ENCODE data around the gene DOCK8.

The DOCK8 gene

DNA sequence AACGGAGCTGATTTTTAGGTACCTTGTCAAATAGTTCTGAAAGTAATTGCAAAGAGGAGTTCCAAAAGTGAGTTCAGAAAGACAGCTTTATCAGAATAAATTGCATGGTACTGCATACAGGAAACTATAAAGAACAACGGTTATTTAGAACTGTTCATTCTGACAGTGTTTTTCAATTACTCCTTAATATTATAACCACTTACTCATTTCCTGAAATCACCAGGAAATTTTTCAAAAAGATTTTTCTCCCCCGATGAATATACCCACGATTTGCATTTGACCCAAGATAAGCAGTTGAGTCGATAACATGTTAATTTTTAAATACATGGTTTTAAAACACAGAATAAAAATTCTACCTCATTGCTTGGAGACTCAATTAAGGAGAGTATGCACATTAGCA is 9.4 kb downstream of the DOCK8 start:
- TF ChIP-seq CTCF (IDR thresholded peaks at IDR 0.05; ENCODE audit: low read length), result no peak
- TF ChIP-seq EZH2 (IDR thresholded peaks at IDR 0.05; ENCODE audit: borderline replicate concordance, low read length), result no peak
- H3K4me3 ChIP-seq (ENCODE audit: low read depth, low read length, poor library complexity, severe bottlenecking), result no peak overlapping the region
- no peaks in the 10 kb centered on the region for H4K20me1 ChIP-seq (ENCODE audit: insufficient read depth, low read length)
- H3K27ac ChIP-seq (ENCODE audit: low read depth, low read length, poor library complexity, severe bottlenecking), result no peak overlapping the region
- H3K27me3 ChIP-seq (ENCODE audit: insufficient read depth, low read length), result no peaks in the 10 kb centered on the region
- H3K36me3 ChIP-seq (ENCODE audit: insufficient read depth, low read length), result no peaks in the 10 kb centered on the region
- H3K4me1 ChIP-seq (ENCODE audit: insufficient read depth, low read length, severe bottlenecking), result no peaks in the 10 kb centered on the region
- no peaks in the 10 kb centered on the region for H3K9me2 ChIP-seq (ENCODE audit: low read depth, low read length)
- H3F3A ChIP-seq (ENCODE audit: insufficient read depth, low read length), result no peaks in the 10 kb centered on the region
- H3K4me2 ChIP-seq (ENCODE audit: low read length), result no peak overlapping the region
- no peaks in the 10 kb centered on the region for H3K79me2 ChIP-seq (ENCODE audit: insufficient read depth, low read length)
- no peak overlapping the region for H3K9ac ChIP-seq (ENCODE audit: low read length)
- H3K9me3 ChIP-seq (ENCODE audit: low read length), result no peaks in the 10 kb centered on the region
- H2AFZ ChIP-seq (ENCODE audit: low read length), result no peak overlapping the region

- no peaks in the 10 kb centered on the region for H4K20me1 ChIP-seq (ENCODE audit: insufficient read depth, low read length)
- no peaks in the 10 kb centered on the region for H3K4me1 ChIP-seq (ENCODE audit: insufficient read depth, low read length, severe bottlenecking)
- H3K27me3 ChIP-seq (ENCODE audit: insufficient read depth, low read length), result no peaks in the 10 kb centered on the region
- H2AFZ ChIP-seq (ENCODE audit: low read length), result no peak overlapping the region
- H3K36me3 ChIP-seq (ENCODE audit: insufficient read depth, low read length), result no peaks in the 10 kb centered on the region
- no peaks in the 10 kb centered on the region for H3K79me2 ChIP-seq (ENCODE audit: insufficient read depth, low read length)
- no peak for TF ChIP-seq CTCF (IDR thresholded peaks at IDR 0.05; ENCODE audit: low read length)
- no peak for TF ChIP-seq EZH2 (IDR thresholded peaks at IDR 0.05; ENCODE audit: borderline replicate concordance, low read length)
- no peak overlapping the region for H3K27ac ChIP-seq (ENCODE audit: low read depth, low read length, poor library complexity, severe bottlenecking)
- no peaks in the 10 kb centered on the region for H3F3A ChIP-seq (ENCODE audit: insufficient read depth, low read length)
- no peaks in the 10 kb centered on the region for H3K9me3 ChIP-seq (ENCODE audit: low read length)
- no peak overlapping the region for H3K4me2 ChIP-seq (ENCODE audit: low read length)
- no peak overlapping the region for H3K9ac ChIP-seq (ENCODE audit: low read length)
- H3K9me2 ChIP-seq (ENCODE audit: low read depth, low read length), result no peaks in the 10 kb centered on the region
- no peak overlapping the region for H3K4me3 ChIP-seq (ENCODE audit: low read depth, low read length, poor library complexity, severe bottlenecking)
These were observed 10.2 kb downstream of the DOCK8 start for GRCh38 chr9:224582-225520.

DNA sequence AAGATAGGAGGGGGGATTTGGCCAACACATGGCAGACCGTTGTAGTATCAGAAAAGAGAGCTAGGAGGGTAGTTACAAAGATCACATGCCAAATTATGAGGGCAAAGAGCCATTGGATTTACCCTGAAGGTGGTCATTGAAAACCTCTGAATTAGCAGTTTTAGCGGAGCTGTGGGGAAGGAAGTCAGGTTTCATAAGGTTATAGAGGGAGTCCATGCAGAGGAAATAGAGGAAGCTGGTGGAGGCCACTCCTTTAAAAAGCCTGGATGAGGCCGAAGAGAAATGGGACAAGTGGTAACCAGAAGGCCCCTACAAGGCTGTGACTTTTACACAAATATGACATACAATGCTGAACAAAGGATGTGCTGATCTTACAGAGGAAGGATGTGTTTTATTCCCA is 13.2 kb downstream of the DOCK8 start:
- Histone ChIP-seq H3K9ac (ENCODE audit: low read length) (no peak overlapping the region), H3K4me1 (ENCODE audit: insufficient read depth, low read length, severe bottlenecking) (no peaks in the 10 kb centered on the region), H3F3A (ENCODE audit: insufficient read depth, low read length) (no peaks in the 10 kb centered on the region), H3K4me3 (ENCODE audit: low read depth, low read length, poor library complexity, severe bottlenecking) (no peak overlapping the region), H3K4me2 (ENCODE audit: low read length) (no peak overlapping the region), H4K20me1 (ENCODE audit: insufficient read depth, low read length) (no peaks in the 10 kb centered on the region), H3K79me2 (ENCODE audit: insufficient read depth, low read length) (no peaks in the 10 kb centered on the region), H3K9me3 (ENCODE audit: low read length) (no peaks in the 10 kb centered on the region), H3K36me3 (ENCODE audit: insufficient read depth, low read length) (no peaks in the 10 kb centered on the region), H2AFZ (ENCODE audit: low read length) (no peak overlapping the region), H3K27me3 (ENCODE audit: insufficient read depth, low read length) (no peaks in the 10 kb centered on the region), H3K9me2 (ENCODE audit: low read depth, low read length) (no peaks in the 10 kb centered on the region), H3K27ac (ENCODE audit: low read depth, low read length, poor library complexity, severe bottlenecking) (no peak overlapping the region)
- TF ChIP-seq CTCF (IDR thresholded peaks at IDR 0.05; ENCODE audit: low read length), result no peak
- TF ChIP-seq EZH2 (IDR thresholded peaks at IDR 0.05; ENCODE audit: borderline replicate concordance, low read length), result no peak

Measured in OCI-LY1 (cell line).